Neural progenitor cell (in vitro differentiated cells): Measurements from ENCODE around the gene UBXN6. TPM values are rescaled to one million over a fixed set of nuclear protein-coding genes. Genes with fewer than 3 reads are reported as not detected.

ENCODE experiments used
- DNase-seq: peaks from one replicate; pipeline ENCODE4 v3.0.0-alpha.2; 2016; ENCODE audit warnings: low spot score
- H2AFZ ChIP-seq: fragments of 200-600 bp; sonication (generic); replicated peaks from 2 replicates; pipeline ENCODE4 v1.6.1; 2016; ENCODE audit warnings: antibody characterized with exemption
- H3F3A ChIP-seq: fragments of 200-600 bp; sonication (generic); 2 replicates; pipeline ENCODE4 v1.6.1; 2016; ENCODE audit warnings: antibody characterized with exemption, low read depth
- H3K27ac ChIP-seq: fragments of 200-600 bp; sonication (generic); 2 replicates; pipeline ENCODE4 v1.5.1; 2016; ENCODE audit warnings: mild to moderate bottlenecking
- H3K27me3 ChIP-seq: fragments of 200-600 bp; sonication (generic); 2 replicates; pipeline ENCODE4 v1.6.1; 2016; ENCODE audit warnings: mild to moderate bottlenecking, moderate library complexity
- H3K36me3 ChIP-seq: fragments of 200-600 bp; sonication (generic); 2 replicates; pipeline ENCODE4 v1.5.1; 2016
- H3K4me1 ChIP-seq: fragments of 200-600 bp; sonication (generic); 2 replicates; pipeline ENCODE4 v1.6.1; 2016; ENCODE audit warnings: mixed run types
- H3K4me2 ChIP-seq: fragments of 200-600 bp; sonication (generic); 2 replicates; pipeline ENCODE4 v1.6.1; 2016
- H3K4me3 ChIP-seq: fragments of 200-600 bp; sonication (generic); 2 replicates; pipeline ENCODE4 v1.5.1; 2016
- H3K79me2 ChIP-seq: fragments of 200-600 bp; sonication (generic); 2 replicates; pipeline ENCODE4 v1.6.1; 2016; ENCODE audit warnings: low read depth
- H3K9ac ChIP-seq: fragments of 200-600 bp; sonication (generic); 2 replicates; pipeline ENCODE4 v1.6.1; 2016
- H3K9me3 ChIP-seq: fragments of 200-600 bp; sonication (generic); 2 replicates; pipeline ENCODE4 v1.5.1; 2016; ENCODE audit warnings: low read depth
- H4K20me1 ChIP-seq: fragments of 200-600 bp; sonication (generic); 2 replicates; pipeline ENCODE4 v1.6.1; 2016; ENCODE audit warnings: low read depth
- H3K27ac Mint-ChIP-seq: 3 replicates; pipeline ENCODE4 v1.8.0; 2021; ENCODE audit warnings: mixed read lengths
- H3K27me3 Mint-ChIP-seq: 2 replicates; pipeline ENCODE4 v1.8.0; 2022; ENCODE audit warnings: low read depth, mild to moderate bottlenecking, inconsistent platforms, moderate library complexity, mixed read lengths; ENCODE audit not compliant: insufficient read depth
- H3K36me3 Mint-ChIP-seq: 3 replicates; pipeline ENCODE4 v1.8.0; 2021; ENCODE audit warnings: mixed read lengths
- H3K4me1 Mint-ChIP-seq: 3 replicates; pipeline ENCODE4 v1.8.0; 2021; ENCODE audit warnings: mixed read lengths
- H3K4me3 Mint-ChIP-seq: 3 replicates; pipeline ENCODE4 v1.8.0; 2021; ENCODE audit warnings: mild to moderate bottlenecking, moderate library complexity, mixed read lengths
- H3K9me3 Mint-ChIP-seq: 3 replicates; pipeline ENCODE4 v1.8.0; 2020; ENCODE audit warnings: mixed read lengths
- EZH2 ChIP-seq: fragments of 200-600 bp; sonication (generic); IDR thresholded peaks from 2 replicates; pipeline ENCODE4 v1.6.1; 2017; ENCODE audit warnings: antibody characterized with exemption, mild to moderate bottlenecking, moderate library complexity
- EZH2phosphoT487 ChIP-seq: fragments of 200-600 bp; sonication (generic); IDR thresholded peaks from 2 replicates; pipeline ENCODE4 v1.6.1; 2017; ENCODE audit warnings: antibody characterized with exemption
- total RNA-seq: library from RNA; depleted of rRNA; stranded (reverse); fragments of >200 nt; gene quantifications from 2 replicates; pipeline ENCODE4 v1.2.3, GENCODE V29; 2015; ENCODE audit warnings: low replicate concordance
- TF ChIP-seq, protein P1 (sequence below): fragments of 200-600 bp; sonication (generic); IDR thresholded peaks from 2 replicates; pipeline ENCODE4 v1.5.1; 2017; ENCODE audit warnings: antibody characterized with exemption, mild to moderate bottlenecking

UBXN6 gene
- total RNA-seq, 1 donor from 2014 or later, result 24.9 TPM

DNA sequence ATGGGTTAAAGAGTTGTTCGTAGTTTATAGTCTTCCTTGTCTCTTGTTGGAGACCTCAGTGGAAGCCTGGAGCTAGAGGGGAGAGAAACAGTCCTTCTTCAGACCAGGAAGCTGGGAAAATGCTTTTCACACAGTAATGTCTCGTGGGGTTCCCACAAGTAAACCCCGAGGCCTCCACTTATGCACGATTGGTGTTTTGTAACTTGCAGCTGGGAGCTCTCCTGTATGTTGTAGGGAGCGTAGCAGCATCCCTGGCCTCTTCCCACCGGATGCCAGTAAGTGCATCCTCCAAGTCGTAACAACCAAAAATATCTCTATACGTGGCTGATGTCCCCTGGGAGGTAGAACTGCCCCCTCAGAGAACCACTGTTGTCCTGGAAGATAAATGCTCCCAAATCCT is 51.6 kb downstream of the UBXN6 start:
- Mint-ChIP-seq H3K27me3 (peaks cover 2% of the 10 kb centered on the region), H3K27ac (no peak overlapping the region), H3K4me3 (peak overlapping the region; percentile 31), H3K9me3 (no peaks in the 10 kb centered on the region), H3K4me1 (peaks cover 35% of the 10 kb centered on the region), H3K36me3 (peaks cover 32% of the 10 kb centered on the region)
- H2AFZ ChIP-seq, result no peak overlapping the region
- peaks cover 54% of the 10 kb centered on the region for H3F3A ChIP-seq
- no peaks in the 10 kb centered on the region for H3K36me3 ChIP-seq
- no peaks in the 10 kb centered on the region for H3K27me3 ChIP-seq
- no peak overlapping the region for H3K9ac ChIP-seq
- H3K4me3 ChIP-seq, result no peak overlapping the region
- H3K9me3 ChIP-seq, result no peaks in the 10 kb centered on the region
- no peak overlapping the region for H3K27ac ChIP-seq
- peaks cover 29% of the 10 kb centered on the region for H3K4me1 ChIP-seq
- H3K79me2 ChIP-seq, result peaks cover 85% of the 10 kb centered on the region
- no peak for TF ChIP-seq EZH2phosphoT487
- TF ChIP-seq EZH2, result no peak
- TF ChIP-seq, protein P1, sequence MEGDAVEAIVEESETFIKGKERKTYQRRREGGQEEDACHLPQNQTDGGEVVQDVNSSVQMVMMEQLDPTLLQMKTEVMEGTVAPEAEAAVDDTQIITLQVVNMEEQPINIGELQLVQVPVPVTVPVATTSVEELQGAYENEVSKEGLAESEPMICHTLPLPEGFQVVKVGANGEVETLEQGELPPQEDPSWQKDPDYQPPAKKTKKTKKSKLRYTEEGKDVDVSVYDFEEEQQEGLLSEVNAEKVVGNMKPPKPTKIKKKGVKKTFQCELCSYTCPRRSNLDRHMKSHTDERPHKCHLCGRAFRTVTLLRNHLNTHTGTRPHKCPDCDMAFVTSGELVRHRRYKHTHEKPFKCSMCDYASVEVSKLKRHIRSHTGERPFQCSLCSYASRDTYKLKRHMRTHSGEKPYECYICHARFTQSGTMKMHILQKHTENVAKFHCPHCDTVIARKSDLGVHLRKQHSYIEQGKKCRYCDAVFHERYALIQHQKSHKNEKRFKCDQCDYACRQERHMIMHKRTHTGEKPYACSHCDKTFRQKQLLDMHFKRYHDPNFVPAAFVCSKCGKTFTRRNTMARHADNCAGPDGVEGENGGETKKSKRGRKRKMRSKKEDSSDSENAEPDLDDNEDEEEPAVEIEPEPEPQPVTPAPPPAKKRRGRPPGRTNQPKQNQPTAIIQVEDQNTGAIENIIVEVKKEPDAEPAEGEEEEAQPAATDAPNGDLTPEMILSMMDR, result no peak
- H4K20me1 ChIP-seq, result peaks cover 79% of the 10 kb centered on the region
- no peak for DNase-seq
- H3K4me2 ChIP-seq, result no peak overlapping the region

DNA sequence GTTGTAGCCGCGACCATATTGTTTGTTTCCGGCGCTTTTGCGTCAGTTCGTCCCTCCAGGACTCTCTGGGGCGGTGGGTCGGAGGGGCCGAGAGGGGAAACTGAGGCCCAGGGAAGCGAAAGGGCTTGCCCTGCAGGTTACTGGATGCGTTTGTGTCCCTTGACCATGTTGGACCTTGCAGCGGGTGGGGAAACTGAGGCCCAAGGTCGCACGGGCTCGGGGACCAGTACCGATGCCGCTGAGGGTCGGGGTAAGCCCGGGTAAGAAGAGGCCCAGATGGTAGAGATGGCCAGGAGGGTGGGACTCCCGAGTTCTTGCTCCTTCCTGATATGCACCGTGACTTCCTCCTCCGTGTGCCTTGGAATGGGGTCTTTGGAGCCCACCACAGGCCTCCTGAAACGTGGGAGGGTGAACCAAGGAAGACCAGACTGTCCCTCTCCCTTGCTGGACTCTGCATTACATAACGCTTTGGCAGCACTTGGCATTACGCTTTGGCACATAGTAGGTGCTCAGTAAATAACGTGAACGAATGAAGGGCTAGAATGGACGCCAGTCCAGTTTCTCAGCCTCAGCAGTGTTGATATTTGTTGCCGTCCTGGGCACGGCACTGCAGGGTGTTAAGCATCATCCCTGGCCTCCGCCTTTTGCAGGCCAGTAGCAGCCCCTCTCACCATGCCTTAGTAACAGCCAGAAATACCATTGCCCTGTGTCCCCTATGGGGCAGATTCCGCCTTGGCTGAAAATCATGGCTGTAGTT is 54.4 kb downstream of the UBXN6 start:
- DNase-seq, result peak; percentile 40
- H3K27me3 ChIP-seq, result no peaks in the 10 kb centered on the region
- TF ChIP-seq, protein P1, result no peak
- TF ChIP-seq EZH2 (no peak), EZH2phosphoT487 (no peak)
- peak overlapping the region; percentile 100 for H3K4me2 ChIP-seq
- H3K36me3 Mint-ChIP-seq, result peaks cover 16% of the 10 kb centered on the region
- H3K27me3 Mint-ChIP-seq, result no peaks in the 10 kb centered on the region
- peak overlapping the region; percentile 19 for H2AFZ ChIP-seq
- H3K4me3 ChIP-seq, result peak overlapping the region; percentile 97
- H3K79me2 ChIP-seq, result peaks cover 77% of the 10 kb centered on the region
- no peak overlapping the region for H3K27ac ChIP-seq
- no peaks in the 10 kb centered on the region for H3K36me3 ChIP-seq
- peaks cover 23% of the 10 kb centered on the region for H3K4me1 ChIP-seq
- H3F3A ChIP-seq, result peaks cover 41% of the 10 kb centered on the region
- peak overlapping the region; percentile 96 for H3K9ac ChIP-seq
- no peaks in the 10 kb centered on the region for H3K9me3 ChIP-seq
- H3K9me3 Mint-ChIP-seq, result no peaks in the 10 kb centered on the region
- peaks cover 42% of the 10 kb centered on the region for H3K4me1 Mint-ChIP-seq
- H3K27ac Mint-ChIP-seq, result peak overlapping the region; percentile 74
- peak overlapping the region; percentile 96 for H3K4me3 Mint-ChIP-seq
- H4K20me1 ChIP-seq, result peaks cover 70% of the 10 kb centered on the region

DNA sequence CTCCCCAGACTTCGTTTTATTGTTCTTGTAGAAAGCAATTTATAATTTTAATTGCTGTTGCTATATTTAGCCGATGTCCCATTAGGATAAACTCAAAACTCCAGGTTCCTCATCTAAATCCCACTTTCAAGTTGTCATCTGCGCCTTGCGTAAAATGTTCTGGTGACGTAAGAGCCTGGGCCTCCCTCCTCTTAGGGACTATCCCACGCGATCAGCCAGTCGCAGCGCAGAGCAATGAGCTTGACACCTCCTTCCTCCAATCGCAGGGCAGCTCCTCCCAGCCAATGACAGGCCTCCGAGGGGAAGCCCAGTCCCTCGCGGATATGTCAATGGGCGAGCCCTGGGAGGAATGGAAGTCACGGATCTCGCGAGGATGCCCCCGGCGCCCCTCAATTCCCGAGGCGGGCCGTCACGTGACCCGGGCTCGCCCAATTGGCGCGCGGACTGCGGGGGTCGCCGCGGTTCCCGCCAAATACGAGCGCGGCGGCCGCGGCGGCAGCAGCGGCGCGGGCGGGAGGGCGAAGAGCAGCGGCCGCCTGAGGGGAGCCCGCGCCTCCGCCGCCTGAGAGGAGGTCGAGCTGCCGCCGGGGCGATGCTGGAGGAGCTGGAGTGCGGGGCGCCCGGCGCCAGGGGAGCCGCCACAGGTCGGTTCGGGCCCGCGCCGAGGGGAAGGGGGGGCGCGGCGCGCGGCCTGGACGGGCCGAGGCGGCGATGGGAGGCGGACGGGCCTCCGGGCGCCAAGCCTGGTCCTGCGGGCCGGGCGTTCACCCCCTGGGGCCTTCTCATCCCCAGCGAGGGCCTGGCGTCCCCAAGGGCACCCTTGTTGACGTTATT is 55.2 kb downstream of the UBXN6 start, which contains the start of gene CHAF1A:
TSS of gene CHAF1A (plus strand) at position 470 of the 834 bp plus-strand sequence. CDS start at position 593, 123 bp downstream.
- TF ChIP-seq, protein P1, result no peak
- TF ChIP-seq EZH2phosphoT487 (no peak), EZH2 (no peak)
- H4K20me1 ChIP-seq, result peaks cover 71% of the 10 kb centered on the region

More for the DNA sequence above, 55.2 kb downstream of the UBXN6 start, which contains the start of gene CHAF1A:
- no peaks in the 10 kb centered on the region for H3K9me3 Mint-ChIP-seq
- peaks cover 44% of the 10 kb centered on the region for H3K4me1 Mint-ChIP-seq
- Histone ChIP-seq H3K36me3 (no peaks in the 10 kb centered on the region), H3K27ac (no peak within 1 kb of the TSS), H3K4me1 (peaks cover 28% of the 10 kb centered on the region), H2AFZ (peak within 1 kb of the TSS; percentile 21), H3F3A (peaks cover 46% of the 10 kb centered on the region), H3K27me3 (no peaks in the 10 kb centered on the region), H3K4me3 (peak within 1 kb of the TSS; percentile 97), H3K4me2 (peak within 1 kb of the TSS; percentile 100), H3K9ac (peak within 1 kb of the TSS; percentile 96), H3K79me2 (peaks cover 77% of the 10 kb centered on the region), H3K9me3 (no peaks in the 10 kb centered on the region)
- H3K27ac Mint-ChIP-seq, result peak within 1 kb of the TSS; percentile 89
- H3K27me3 Mint-ChIP-seq, result no peaks in the 10 kb centered on the region
- peaks cover 18% of the 10 kb centered on the region for H3K36me3 Mint-ChIP-seq
- peak within 1 kb of the TSS; percentile 96 for H3K4me3 Mint-ChIP-seq
- DNase-seq, result peak; percentile 100
